ENCODE measurements around the gene TOM1L2.

Gene TOM1L2

DNA sequence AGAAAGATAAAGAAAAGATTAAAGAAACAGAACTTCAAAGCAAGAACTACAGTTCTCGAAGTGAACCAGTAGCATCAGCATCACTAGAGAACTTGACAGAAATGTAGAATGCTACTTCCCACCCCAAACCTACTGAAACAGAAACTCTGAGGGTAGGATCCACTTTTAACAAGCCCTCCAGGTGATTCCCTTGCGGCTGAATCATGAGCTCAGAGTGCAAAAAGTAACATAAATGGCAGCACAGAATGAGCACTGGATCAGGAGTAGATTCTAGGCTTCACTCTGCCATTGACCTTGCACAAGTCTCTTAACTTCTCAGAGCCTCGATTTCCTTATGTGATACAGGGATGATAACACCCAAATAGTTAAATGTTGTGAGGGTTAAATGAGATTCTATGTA lies 5.8 kb downstream of the TOM1L2 start:
- no peak for DNase-seq (ENCODE audit: low read depth in 2 of 2)
- no peak overlapping the region for H3K4me3 ChIP-seq (replicated peaks in 1 of 2; ENCODE audit: low read depth in 2 of 2, low read length in 2 of 2)
- TF ChIP-seq, protein P1, sequence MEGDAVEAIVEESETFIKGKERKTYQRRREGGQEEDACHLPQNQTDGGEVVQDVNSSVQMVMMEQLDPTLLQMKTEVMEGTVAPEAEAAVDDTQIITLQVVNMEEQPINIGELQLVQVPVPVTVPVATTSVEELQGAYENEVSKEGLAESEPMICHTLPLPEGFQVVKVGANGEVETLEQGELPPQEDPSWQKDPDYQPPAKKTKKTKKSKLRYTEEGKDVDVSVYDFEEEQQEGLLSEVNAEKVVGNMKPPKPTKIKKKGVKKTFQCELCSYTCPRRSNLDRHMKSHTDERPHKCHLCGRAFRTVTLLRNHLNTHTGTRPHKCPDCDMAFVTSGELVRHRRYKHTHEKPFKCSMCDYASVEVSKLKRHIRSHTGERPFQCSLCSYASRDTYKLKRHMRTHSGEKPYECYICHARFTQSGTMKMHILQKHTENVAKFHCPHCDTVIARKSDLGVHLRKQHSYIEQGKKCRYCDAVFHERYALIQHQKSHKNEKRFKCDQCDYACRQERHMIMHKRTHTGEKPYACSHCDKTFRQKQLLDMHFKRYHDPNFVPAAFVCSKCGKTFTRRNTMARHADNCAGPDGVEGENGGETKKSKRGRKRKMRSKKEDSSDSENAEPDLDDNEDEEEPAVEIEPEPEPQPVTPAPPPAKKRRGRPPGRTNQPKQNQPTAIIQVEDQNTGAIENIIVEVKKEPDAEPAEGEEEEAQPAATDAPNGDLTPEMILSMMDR (IDR thresholded peaks at IDR 0.05; ENCODE audit: low read depth, low read length) = no peak

DNA sequence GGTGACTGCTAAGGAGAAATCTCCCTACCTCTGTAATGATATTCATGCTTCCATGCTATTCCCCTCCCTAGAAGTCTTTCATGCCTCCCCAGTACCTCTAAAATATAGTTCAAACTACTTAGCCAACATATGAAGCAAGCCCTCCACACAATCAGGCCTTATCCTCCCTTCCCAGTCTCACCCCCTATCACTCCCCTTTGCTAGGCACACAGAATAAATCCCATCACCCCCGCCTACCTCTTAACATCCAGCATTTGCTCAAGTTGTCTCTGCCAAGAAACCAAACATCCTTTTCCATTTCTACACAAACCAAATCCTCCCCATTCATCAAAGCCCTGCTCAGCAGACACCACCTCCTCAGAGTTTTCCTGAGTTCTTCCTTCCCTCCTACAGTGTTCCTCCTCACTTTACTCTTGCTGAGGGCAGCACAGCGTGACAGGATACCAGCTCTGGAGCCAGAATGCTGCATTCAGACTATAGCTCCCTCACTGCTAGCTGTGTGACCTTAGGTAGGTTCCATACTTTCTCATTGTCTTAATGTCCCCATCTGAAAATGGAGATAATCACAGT lies 7.0 kb downstream of the TOM1L2 start:
- DNase-seq (ENCODE audit: low read depth in 2 of 2) = no peak
- H3K4me3 ChIP-seq (replicated peaks in 1 of 2; ENCODE audit: low read depth in 2 of 2, low read length in 2 of 2) = no peak overlapping the region
- TF ChIP-seq, protein P1 (IDR thresholded peaks at IDR 0.05; ENCODE audit: low read depth, low read length) = no peak

DNA sequence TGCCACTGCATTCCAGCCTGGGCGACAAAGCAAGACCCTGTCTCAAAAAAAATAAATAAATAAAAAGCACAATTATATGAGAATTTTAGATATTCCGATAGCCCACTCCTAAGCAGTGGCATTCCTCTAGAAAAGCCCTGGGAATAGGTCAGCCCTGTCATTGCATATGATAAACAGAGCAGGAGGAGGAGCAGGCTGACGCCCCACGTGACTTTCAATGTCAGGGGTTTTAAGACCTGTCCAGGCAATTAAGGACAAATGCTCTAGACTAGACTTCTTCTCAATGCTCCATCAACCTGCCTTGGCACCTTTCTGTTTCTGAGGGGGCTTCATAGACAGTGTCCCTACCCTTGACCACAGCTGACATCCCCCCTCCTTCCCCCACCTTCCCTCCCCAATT lies 7.5 kb downstream of the TOM1L2 start:
- TF ChIP-seq, protein P1 (IDR thresholded peaks at IDR 0.05; ENCODE audit: low read depth, low read length) = no peak
- no peak for DNase-seq (ENCODE audit: low read depth in 2 of 2)
- no peak overlapping the region for H3K4me3 ChIP-seq (replicated peaks in 1 of 2; ENCODE audit: low read depth in 2 of 2, low read length in 2 of 2)

DNA sequence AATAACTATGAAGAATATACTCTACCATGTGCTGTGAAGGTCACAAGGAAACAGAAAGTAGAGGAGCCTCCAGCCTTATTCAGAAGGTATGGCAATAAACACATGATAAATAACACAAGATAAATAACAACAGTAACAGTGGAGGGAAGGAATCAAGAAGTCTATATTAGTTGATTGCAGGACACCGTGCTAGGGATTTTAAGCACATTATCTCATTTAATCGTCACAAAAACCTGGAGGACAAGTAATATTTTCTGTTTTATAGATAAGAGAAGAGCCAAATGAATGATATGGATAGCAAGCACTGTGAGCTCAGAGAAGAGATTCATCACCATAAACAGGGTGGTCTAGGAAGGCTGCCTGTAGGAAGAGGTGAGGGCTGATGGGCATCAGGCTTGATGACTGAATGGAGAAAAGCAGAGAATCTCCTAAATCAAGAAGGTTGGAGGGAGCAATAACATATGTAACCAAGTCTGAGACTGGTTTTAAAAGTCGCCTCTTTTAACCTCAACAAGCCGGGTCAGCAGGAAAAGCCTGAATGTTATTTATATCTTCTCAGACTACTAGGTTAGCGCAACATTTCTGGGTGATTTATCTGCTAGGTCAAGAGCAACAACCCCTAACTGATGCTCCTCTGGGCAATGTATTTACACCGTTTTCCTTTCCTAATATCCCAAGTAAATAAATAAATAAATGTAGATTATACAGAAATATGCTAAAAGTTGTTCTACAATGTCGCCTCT lies 8.3 kb downstream of the TOM1L2 start:
- no peak for DNase-seq (ENCODE audit: low read depth in 2 of 2)
- TF ChIP-seq, protein P1 (IDR thresholded peaks at IDR 0.05; ENCODE audit: low read depth, low read length) = no peak
- H3K4me3 ChIP-seq (replicated peaks in 1 of 2; ENCODE audit: low read depth in 2 of 2, low read length in 2 of 2) = no peak overlapping the region

DNA sequence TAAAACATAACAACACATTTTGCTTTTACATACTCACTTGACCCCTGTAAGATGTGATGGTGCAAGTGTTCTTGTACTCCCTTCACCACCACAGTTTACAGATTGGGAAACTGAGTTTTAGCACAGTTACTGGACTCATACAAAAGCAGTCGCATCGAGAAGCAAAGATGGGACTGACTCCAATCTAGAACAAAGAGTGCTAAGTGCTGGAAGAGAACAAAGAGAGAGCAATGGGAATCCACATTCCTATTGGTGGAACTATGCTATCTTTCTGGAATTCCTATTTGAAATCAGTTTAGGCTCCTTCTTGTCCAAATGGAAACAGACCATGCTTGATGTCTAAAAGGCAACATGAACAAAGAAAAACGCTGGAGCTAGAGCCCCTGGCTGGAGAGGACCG lies 9.1 kb downstream of the TOM1L2 start:
- TF ChIP-seq, protein P1 (IDR thresholded peaks at IDR 0.05; ENCODE audit: low read depth, low read length) = no peak
- no peak overlapping the region for H3K4me3 ChIP-seq (replicated peaks in 1 of 2; ENCODE audit: low read depth in 2 of 2, low read length in 2 of 2)
- no peak for DNase-seq (ENCODE audit: low read depth in 2 of 2)

DNA sequence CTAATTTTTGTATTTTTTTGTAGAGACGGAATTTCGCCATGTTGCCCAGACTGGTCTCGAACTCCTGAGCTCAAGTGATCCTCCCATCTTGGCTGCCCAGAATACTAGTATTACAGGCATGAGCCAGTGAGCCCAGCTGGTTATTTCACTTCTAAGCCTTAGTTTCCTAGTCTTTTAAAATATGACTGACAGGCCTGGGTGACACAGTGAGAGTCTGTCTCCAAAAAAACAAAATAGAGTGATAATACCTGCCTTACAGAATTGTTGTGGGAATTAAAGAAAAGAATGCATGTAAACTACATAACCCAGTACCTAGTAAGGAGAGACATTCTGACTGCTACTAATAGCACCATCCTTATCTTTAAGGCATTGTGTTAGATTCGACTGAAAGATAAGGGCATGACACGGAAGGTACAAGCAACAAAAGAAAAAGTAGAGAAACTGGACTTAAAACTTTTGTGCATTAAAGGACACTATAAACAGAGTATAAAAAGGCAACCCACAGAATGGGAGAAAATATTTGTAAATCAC lies 11.6 kb downstream of the TOM1L2 start:
- no peak for DNase-seq (ENCODE audit: low read depth in 2 of 2)
- no peak overlapping the region for H3K4me3 ChIP-seq (replicated peaks in 1 of 2; ENCODE audit: low read depth in 2 of 2, low read length in 2 of 2)
- TF ChIP-seq, protein P1 (IDR thresholded peaks at IDR 0.05; ENCODE audit: low read depth, low read length) = no peak

All from cardiac fibroblast (primary cell).